Fibroblast of lung (primary cell): ENCODE results near the gene MPZL2. TPM values are rescaled to one million over a fixed set of nuclear protein-coding genes. Genes with fewer than 3 reads are reported as not detected.

Experiments
- DNase-seq, 2 donors: peaks; one replicate each; pipeline versions ENCODE4 v3.0.0 to v3.0.0-alpha.2; 2010; ENCODE audit warnings: low read depth in 2 of 2
- H2AFZ ChIP-seq: 2 replicates; pipeline ENCODE4 v1.5.1; 2012; ENCODE audit warnings: low read length, control low read depth, inconsistent platforms
- H3K27ac ChIP-seq: 2 replicates; pipeline ENCODE4 v1.5.1; 2011; ENCODE audit warnings: low read length, control low read depth; ENCODE audit not compliant: insufficient read depth
- H3K27me3 ChIP-seq: 2 replicates; pipeline ENCODE4 v1.5.1; 2011; ENCODE audit warnings: mild to moderate bottlenecking, low read length; ENCODE audit not compliant: control insufficient read depth, insufficient read depth
- H3K36me3 ChIP-seq: 2 replicates; pipeline ENCODE4 v1.5.1; 2011; ENCODE audit warnings: low read length; ENCODE audit not compliant: control insufficient read depth, insufficient read depth
- H3K4me1 ChIP-seq: 2 replicates; pipeline ENCODE4 v1.5.1; 2011; ENCODE audit warnings: low read length; ENCODE audit not compliant: control insufficient read depth, insufficient read depth; ENCODE audit errors: extremely low read depth
- H3K4me2 ChIP-seq: 2 replicates; pipeline ENCODE4 v1.5.1; 2011; ENCODE audit warnings: low read length, control low read depth; ENCODE audit not compliant: insufficient read depth; ENCODE audit errors: extremely low read depth
- H3K4me3 ChIP-seq, 4 experiments: fragments of 200-600 bp in 1 of 4; sonication (generic) in 1 of 4; replicated peaks in 1 of 4; 2 replicates each; pipeline ENCODE4 v1.5.1; 2011 to 2016; ENCODE audit warnings: low read length in 4 of 4, low read depth in 3 of 4, mild to moderate bottlenecking in 3 of 4, control low read depth in 2 of 4, inconsistent platforms in 1 of 4, mixed read lengths in 1 of 4; ENCODE audit not compliant: insufficient read depth in 1 of 4; ENCODE audit errors: control extremely low read depth in 1 of 4
- H3K79me2 ChIP-seq: 2 replicates; pipeline ENCODE4 v1.5.1; 2012; ENCODE audit warnings: mild to moderate bottlenecking, low read length, inconsistent platforms; ENCODE audit not compliant: control insufficient read depth, insufficient read depth
- H3K9ac ChIP-seq: 2 replicates; pipeline ENCODE4 v1.5.1; 2011; ENCODE audit warnings: mild to moderate bottlenecking, low read length, control low read depth; ENCODE audit not compliant: insufficient read depth
- H3K9me3 ChIP-seq: 2 replicates; pipeline ENCODE4 v1.5.1; 2012; ENCODE audit warnings: low read depth, low read length; ENCODE audit not compliant: control insufficient read depth, insufficient read depth
- H4K20me1 ChIP-seq: 2 replicates; pipeline ENCODE4 v1.5.1; 2011; ENCODE audit warnings: low read length; ENCODE audit not compliant: control insufficient read depth, insufficient read depth; ENCODE audit errors: extremely low read depth
- EZH2 ChIP-seq: IDR thresholded peaks from 2 replicates; pipeline ENCODE4 v1.5.1; 2012; ENCODE audit warnings: low read length, control low read depth, mild to moderate bottlenecking; ENCODE audit errors: missing control alignments
- polyA plus RNA-seq, 2 donors: library from polyadenylated mRNA; depleted of rRNA in 1 of 2; stranded (reverse) in 1 of 2; unstranded in 1 of 2; fragments of >200 nt; gene quantifications; 2 replicates each; pipeline ENCODE4 v1.2.1, GENCODE V29; 2011 to 2012; ENCODE audit warnings: missing spikeins in 1 of 2
- total RNA-seq: library from RNA; depleted of rRNA; stranded (reverse); fragments of >200 nt; gene quantifications from 2 replicates; pipeline ENCODE4 v1.2.1, GENCODE V29; 2014
- TF ChIP-seq, protein P1 (sequence below), 2 donors: IDR thresholded peaks in 1 of 2; conservative IDR thresholded peaks in 1 of 2; 1 replicate in 1 of 2; 2 replicates in 1 of 2; pipeline ENCODE4 v1.5.1; 2011 to 2012; ENCODE audit warnings: low read length in 2 of 2, control low read depth in 1 of 2, inconsistent platforms in 1 of 2, low read depth in 1 of 2, mild to moderate bottlenecking in 1 of 2

MPZL2 gene
- total and polyA plus RNA-seq, 2 donors (not counting 1 experiment from before 2014, with no cell fraction given): not detected

DNA sequence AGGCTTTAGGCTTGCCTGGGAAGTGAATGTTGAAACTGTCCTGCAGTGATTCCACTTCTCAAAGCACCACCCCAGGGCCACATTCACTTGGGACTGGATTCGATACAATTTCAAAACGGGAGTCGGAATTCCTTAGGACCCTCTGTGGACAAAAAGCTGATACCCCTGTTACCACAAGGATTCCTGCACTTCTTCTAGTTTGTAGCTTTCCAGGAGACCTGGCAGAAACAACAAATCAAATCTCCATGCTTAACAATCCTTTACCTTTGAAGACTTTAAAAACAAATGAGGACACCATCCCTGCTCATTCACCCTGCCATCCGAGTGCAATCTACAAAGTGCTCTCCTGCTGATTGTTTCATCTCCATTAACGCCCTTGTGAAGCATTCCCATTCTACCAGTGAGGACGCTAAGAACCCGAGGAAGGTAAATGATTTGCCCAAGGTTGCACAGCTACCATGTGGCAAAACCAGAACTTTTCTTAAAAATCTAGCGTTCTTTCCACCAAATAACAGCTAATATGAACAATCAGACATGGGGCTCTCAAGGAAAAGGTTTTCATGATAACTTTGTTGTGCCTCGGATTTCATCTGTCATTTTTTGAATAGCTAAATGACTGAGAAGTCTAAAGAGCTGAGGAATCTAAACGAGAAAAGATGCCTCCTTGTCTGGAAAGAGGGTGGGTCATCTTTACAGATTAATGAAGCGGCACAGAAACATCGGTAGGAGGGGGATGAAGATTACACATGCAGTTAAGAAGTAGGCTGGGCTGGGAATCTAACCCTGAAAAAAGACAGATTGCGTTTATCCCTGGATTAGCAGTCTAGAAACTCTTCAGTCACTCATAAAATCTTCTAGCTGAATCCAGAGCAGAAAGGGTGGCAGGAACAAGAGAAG is 720 bp upstream of the MPZL2 start:
- H3K27me3 ChIP-seq: peaks cover 38% of the 10 kb centered on the region

DNA sequence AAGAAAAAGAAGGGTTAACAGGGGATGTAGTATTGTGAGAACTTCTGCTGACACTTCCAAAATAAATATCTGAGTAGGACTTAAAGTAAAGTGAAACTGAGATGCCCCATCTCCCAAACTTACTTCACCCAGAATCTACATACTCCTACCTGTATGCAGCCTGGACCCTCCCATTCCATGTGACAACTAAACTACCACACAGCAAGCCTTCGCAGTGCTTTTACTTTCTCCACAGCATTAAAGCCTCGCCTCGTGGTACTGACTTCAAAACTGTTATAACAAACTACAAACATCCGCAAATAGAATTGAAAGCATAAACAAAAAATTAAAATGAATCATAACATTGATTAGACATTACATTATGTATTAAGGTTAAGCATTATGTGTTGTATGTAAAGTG is 985 bp downstream of the MPZL2 start:
- no peaks in the 10 kb centered on the region for H4K20me1 ChIP-seq
- no peak overlapping the region for H3K9ac ChIP-seq
- no peaks in the 10 kb centered on the region for H3K79me2 ChIP-seq
- TF ChIP-seq, protein P1, sequence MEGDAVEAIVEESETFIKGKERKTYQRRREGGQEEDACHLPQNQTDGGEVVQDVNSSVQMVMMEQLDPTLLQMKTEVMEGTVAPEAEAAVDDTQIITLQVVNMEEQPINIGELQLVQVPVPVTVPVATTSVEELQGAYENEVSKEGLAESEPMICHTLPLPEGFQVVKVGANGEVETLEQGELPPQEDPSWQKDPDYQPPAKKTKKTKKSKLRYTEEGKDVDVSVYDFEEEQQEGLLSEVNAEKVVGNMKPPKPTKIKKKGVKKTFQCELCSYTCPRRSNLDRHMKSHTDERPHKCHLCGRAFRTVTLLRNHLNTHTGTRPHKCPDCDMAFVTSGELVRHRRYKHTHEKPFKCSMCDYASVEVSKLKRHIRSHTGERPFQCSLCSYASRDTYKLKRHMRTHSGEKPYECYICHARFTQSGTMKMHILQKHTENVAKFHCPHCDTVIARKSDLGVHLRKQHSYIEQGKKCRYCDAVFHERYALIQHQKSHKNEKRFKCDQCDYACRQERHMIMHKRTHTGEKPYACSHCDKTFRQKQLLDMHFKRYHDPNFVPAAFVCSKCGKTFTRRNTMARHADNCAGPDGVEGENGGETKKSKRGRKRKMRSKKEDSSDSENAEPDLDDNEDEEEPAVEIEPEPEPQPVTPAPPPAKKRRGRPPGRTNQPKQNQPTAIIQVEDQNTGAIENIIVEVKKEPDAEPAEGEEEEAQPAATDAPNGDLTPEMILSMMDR (conservative IDR thresholded peaks at IDR 0.05 in 1 of 2, IDR thresholded peaks at IDR 0.05 in 1 of 2; ENCODE audit: low read depth in 1 of 2, low read length in 2 of 2): no peak
- no peak for TF ChIP-seq EZH2
- no peak overlapping the region for H2AFZ ChIP-seq
- H3K27ac ChIP-seq: no peak overlapping the region
- H3K4me1 ChIP-seq: no peaks in the 10 kb centered on the region
- H3K4me2 ChIP-seq: no peak overlapping the region
- no peaks in the 10 kb centered on the region for H3K9me3 ChIP-seq
- no peaks in the 10 kb centered on the region for H3K36me3 ChIP-seq
- H3K27me3 ChIP-seq: peaks cover 33% of the 10 kb centered on the region
- DNase-seq: no peak
- no peak overlapping the region for H3K4me3 ChIP-seq

More for the DNA sequence above, 720 bp upstream of the MPZL2 start:
- no peaks in the 10 kb centered on the region for H3K79me2 ChIP-seq
- H3K4me2 ChIP-seq: no peak overlapping the region
- no peaks in the 10 kb centered on the region for H3K9me3 ChIP-seq
- H3K9ac ChIP-seq: no peak overlapping the region
- H3K27ac ChIP-seq: no peak overlapping the region
- H3K4me1 ChIP-seq: no peaks in the 10 kb centered on the region
- TF ChIP-seq EZH2: no peak
- TF ChIP-seq, protein P1 (conservative IDR thresholded peaks at IDR 0.05 in 1 of 2, IDR thresholded peaks at IDR 0.05 in 1 of 2; ENCODE audit: low read depth in 1 of 2, low read length in 2 of 2): no peak
- no peaks in the 10 kb centered on the region for H3K36me3 ChIP-seq
- H4K20me1 ChIP-seq: no peaks in the 10 kb centered on the region
- no peak overlapping the region for H3K4me3 ChIP-seq
- no peak overlapping the region for H2AFZ ChIP-seq
- DNase-seq: no peak

DNA sequence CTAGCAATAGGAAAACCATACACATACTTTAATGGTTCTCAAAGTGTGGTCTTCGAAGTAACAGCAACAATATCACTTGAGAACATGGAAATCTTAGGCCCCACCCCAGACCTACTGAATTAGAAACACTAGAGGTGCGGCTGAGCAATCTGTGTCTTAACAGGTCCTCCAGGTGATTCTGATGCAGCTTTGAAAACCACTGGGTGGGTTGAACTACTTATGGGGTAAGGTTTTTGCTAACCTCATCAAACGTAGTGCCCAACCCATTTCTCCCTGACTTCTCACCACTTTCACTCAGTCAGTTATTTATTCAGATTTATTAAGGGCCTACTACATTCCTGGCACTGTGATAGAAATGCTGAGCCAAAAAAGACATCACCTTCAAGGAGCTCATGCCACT is 3.7 kb downstream of the MPZL2 start:
- H3K4me2 ChIP-seq: no peak overlapping the region
- no peaks in the 10 kb centered on the region for H3K79me2 ChIP-seq
- no peak overlapping the region for H2AFZ ChIP-seq
- H3K9me3 ChIP-seq: no peaks in the 10 kb centered on the region
- H3K4me1 ChIP-seq: no peaks in the 10 kb centered on the region
- H3K4me3 ChIP-seq: no peak overlapping the region
- no peak overlapping the region for H3K9ac ChIP-seq
- H3K27ac ChIP-seq: no peak overlapping the region
- no peak for TF ChIP-seq EZH2
- TF ChIP-seq, protein P1 (conservative IDR thresholded peaks at IDR 0.05 in 1 of 2, IDR thresholded peaks at IDR 0.05 in 1 of 2; ENCODE audit: low read depth in 1 of 2, low read length in 2 of 2): no peak
- peaks cover 29% of the 10 kb centered on the region for H3K27me3 ChIP-seq
- H3K36me3 ChIP-seq: no peaks in the 10 kb centered on the region
- no peak for DNase-seq
- H4K20me1 ChIP-seq: no peaks in the 10 kb centered on the region
